B cell (primary cell): ENCODE data around the gene HES5. TPM values are rescaled to one million over a fixed set of nuclear protein-coding genes. Genes with fewer than 3 reads are reported as not detected.

Experiments
- ATAC-seq: fragments of 200-7000 bp; cut with Tn5 transposase; one replicate; pipeline ENCODE4 v1.10.0; 2021; ENCODE audit warnings: low read depth, mild to moderate bottlenecking, moderate number of reproducible peaks, moderate library complexity
- CTCF ChIA-PET: fragments of 350-600 bp; sonication (Branson Sonifier 250); formaldehyde crosslinking; loops from one replicate; lab custom pipeline; 2021; ENCODE audit warnings: antibody characterized with exemption, inconsistent platforms; lab: Charles Lee
- POLR2A ChIA-PET: fragments of 350-600 bp; sonication (Branson Sonifier 250); formaldehyde crosslinking; loops from one replicate; lab custom pipeline; 2021; ENCODE audit warnings: antibody characterized with exemption; lab: Charles Lee
- DNase-seq: peaks from one replicate; pipeline ENCODE4 v3.0.0; 2013
- H2AFZ ChIP-seq: 2 replicates; pipeline ENCODE4 v1.6.1; 2012; ENCODE audit warnings: mild to moderate bottlenecking, low read depth, low read length; ENCODE audit not compliant: insufficient read depth, poor library complexity, severe bottlenecking
- H3K27ac ChIP-seq, 2 donors: 1 replicate in 1 of 2; 2 replicates in 1 of 2; pipeline ENCODE4 v1.5.1; 2012 to 2013; ENCODE audit warnings: low read length in 2 of 2, mild to moderate bottlenecking in 2 of 2, moderate library complexity in 1 of 2
- H3K27me3 ChIP-seq, 4 experiments: fragments of 200-600 bp in 1 of 4; sonication (generic) in 1 of 4; replicated peaks in 1 of 4; 1 replicate in 2 of 4; 2 replicates in 2 of 4; pipeline versions ENCODE4 v1.6.1 to v1.7.0; 2013 to 2016; ENCODE audit warnings: low read length in 3 of 4, mild to moderate bottlenecking in 2 of 4, mixed read lengths in 1 of 4, moderate library complexity in 1 of 4; ENCODE audit not compliant: insufficient read depth in 4 of 4, control insufficient read depth in 3 of 4; ENCODE audit errors: control extremely low read depth in 1 of 4
- H3K36me3 ChIP-seq, 2 experiments: replicated peaks in 1 of 2; 1 replicate in 1 of 2; 2 replicates in 1 of 2; pipeline versions ENCODE4 v1.6.1 to v1.7.1; 2013; ENCODE audit warnings: low read length in 1 of 2; ENCODE audit not compliant: insufficient read depth in 2 of 2, control insufficient read depth in 1 of 2; ENCODE audit errors: control extremely low read depth in 1 of 2, extremely low read depth in 1 of 2
- H3K4me1 ChIP-seq, 2 donors: fragments of 200-600 bp in 1 of 2; sonication (generic) in 1 of 2; 1 replicate in 1 of 2; 2 replicates in 1 of 2; pipeline versions ENCODE4 v1.5.1 to v1.6.1; 2013 to 2017; ENCODE audit warnings: low read length in 2 of 2; ENCODE audit not compliant: control insufficient read depth in 2 of 2, insufficient read depth in 2 of 2
- H3K4me2 ChIP-seq: replicated peaks from 2 replicates; pipeline ENCODE3; 2012; ENCODE audit warnings: mild to moderate bottlenecking, low read depth, low read length; ENCODE audit not compliant: poor library complexity, severe bottlenecking
- H3K4me3 ChIP-seq, 5 experiments: fragments of 200-600 bp in 1 of 5; sonication (generic) in 1 of 5; 1 replicate in 3 of 5; 2 replicates in 2 of 5; pipeline versions ENCODE4 v1.5.1 to v1.7.0; 2011 to 2016; ENCODE audit warnings: low read length in 4 of 5, mild to moderate bottlenecking in 4 of 5, low read depth in 2 of 5, control low read depth in 1 of 5, moderate library complexity in 1 of 5; ENCODE audit not compliant: insufficient read depth in 1 of 5; ENCODE audit errors: control extremely low read depth in 1 of 5, extremely low read depth in 1 of 5
- H3K79me2 ChIP-seq: fragments of 200-600 bp; sonication (generic); one replicate; pipeline ENCODE4 v1.6.0; 2016; ENCODE audit warnings: low read length; ENCODE audit not compliant: control insufficient read depth, insufficient read depth
- H3K9ac ChIP-seq: fragments of 200-600 bp; sonication (generic); 2 replicates; pipeline ENCODE4 v1.6.1; 2017; ENCODE audit warnings: mild to moderate bottlenecking, low read length, moderate library complexity
- H3K9me3 ChIP-seq, 3 donors: one replicate each; pipeline versions ENCODE4 v1.6.1 to v1.7.1; 2013; ENCODE audit warnings: low read length in 2 of 3; ENCODE audit not compliant: control insufficient read depth in 2 of 3, insufficient read depth in 1 of 3; ENCODE audit errors: control extremely low read depth in 1 of 3
- H4K20me1 ChIP-seq: 2 replicates; pipeline ENCODE4 v1.6.0; 2012; ENCODE audit warnings: mild to moderate bottlenecking, low read length; ENCODE audit not compliant: insufficient read depth, control insufficient read depth, poor library complexity, severe bottlenecking
- H3K27ac Mint-ChIP-seq: one replicate; pipeline ENCODE4 v1.8.0; 2021; ENCODE audit warnings: mixed read lengths
- H3K27me3 Mint-ChIP-seq: one replicate; pipeline ENCODE4 v1.8.0; 2021; ENCODE audit warnings: mixed read lengths
- H3K4me1 Mint-ChIP-seq: one replicate; pipeline ENCODE4 v1.8.0; 2021; ENCODE audit warnings: mixed read lengths
- H3K4me3 Mint-ChIP-seq: one replicate; pipeline ENCODE4 v1.8.0; 2021; ENCODE audit warnings: mixed read lengths
- H3K9me3 Mint-ChIP-seq: one replicate; pipeline ENCODE4 v1.8.0; 2022; ENCODE audit warnings: mixed read lengths; ENCODE audit not compliant: insufficient read depth
- EZH2 ChIP-seq: IDR thresholded peaks from 2 replicates; pipeline ENCODE4 v1.6.1; 2012; ENCODE audit warnings: borderline replicate concordance, low read depth, mild to moderate bottlenecking, moderate library complexity, low read length; ENCODE audit not compliant: insufficient read depth, poor library complexity, severe bottlenecking
- WGBS: methylation state at CpG from one replicate; pipeline ENCODE4 v1.1.5; 2013; ENCODE audit warnings: missing lambda C conversion rate; ENCODE audit not compliant: insufficient coverage; 5-methylcytosine and 5-hydroxymethylcytosine counted together
- intact Hi-C: fragments of 100-400 bp; cut with micrococcal nuclease; formaldehyde crosslinking; loops from one replicate; pipeline ENCODE4 v1.10.0; 2022
- polyA plus RNA-seq: library from polyadenylated mRNA; depleted of rRNA; stranded (reverse); fragments of >200 nt; gene quantifications from 2 replicates; pipeline ENCODE4 v1.2.3, GENCODE V29; 2012
- total RNA-seq, 2 donors: library from RNA; stranded (reverse); fragments of 120-200 nt in 1 of 2; gene quantifications; 1 replicate in 1 of 2; 2 replicates in 1 of 2; pipeline versions ENCODE4 v1.2.3 to v1.2.4, GENCODE V29; 2013 to 2022
- TF ChIP-seq, protein P1 (sequence below): fragments of 200-600 bp; IDR thresholded peaks from one replicate; pipeline ENCODE4 v1.8.0; 2022; ENCODE audit warnings: antibody characterized with exemption, mild to moderate bottlenecking

The HES5 gene
- total and polyA plus RNA-seq, 2 donors (not counting 1 experiment from before 2014, with no cell fraction given), result not detected

DNA sequence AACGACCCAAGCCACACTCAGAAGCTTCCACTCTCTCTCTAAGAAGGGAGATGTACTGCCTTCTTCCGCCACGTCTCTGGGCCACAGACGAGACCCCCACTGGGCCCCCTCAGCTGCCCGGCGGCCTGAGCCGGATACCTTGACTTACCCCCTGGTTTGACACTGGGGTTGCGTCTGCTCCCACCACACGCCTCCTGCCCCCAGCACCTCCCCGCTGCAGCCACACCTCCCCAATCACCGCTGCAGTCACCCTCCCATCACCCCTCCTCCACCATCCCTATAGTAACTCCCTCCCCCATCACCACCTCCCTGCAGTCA is 14.3 kb downstream of the HES5 start:
- Mint-ChIP-seq H3K27ac (no peak overlapping the region), H3K4me1 (no peaks in the 10 kb centered on the region), H3K9me3 (no peaks in the 10 kb centered on the region), H3K27me3 (no peaks in the 10 kb centered on the region), H3K4me3 (no peak overlapping the region)
- ChIA-PET POLR2A (no interaction called here), CTCF (no interaction called here)
- H4K20me1 ChIP-seq, result peaks cover 79% of the 10 kb centered on the region
- H2AFZ ChIP-seq, result no peak overlapping the region
- H3K9ac ChIP-seq, result no peak overlapping the region
- H3K9me3 ChIP-seq, result no peaks in the 10 kb centered on the region
- no peaks in the 10 kb centered on the region for H3K4me1 ChIP-seq
- H3K27me3 ChIP-seq, result no peaks in the 10 kb centered on the region
- peaks cover 26% of the 10 kb centered on the region for H3K79me2 ChIP-seq
- H3K4me3 ChIP-seq, result no peak overlapping the region
- TF ChIP-seq, protein P1, sequence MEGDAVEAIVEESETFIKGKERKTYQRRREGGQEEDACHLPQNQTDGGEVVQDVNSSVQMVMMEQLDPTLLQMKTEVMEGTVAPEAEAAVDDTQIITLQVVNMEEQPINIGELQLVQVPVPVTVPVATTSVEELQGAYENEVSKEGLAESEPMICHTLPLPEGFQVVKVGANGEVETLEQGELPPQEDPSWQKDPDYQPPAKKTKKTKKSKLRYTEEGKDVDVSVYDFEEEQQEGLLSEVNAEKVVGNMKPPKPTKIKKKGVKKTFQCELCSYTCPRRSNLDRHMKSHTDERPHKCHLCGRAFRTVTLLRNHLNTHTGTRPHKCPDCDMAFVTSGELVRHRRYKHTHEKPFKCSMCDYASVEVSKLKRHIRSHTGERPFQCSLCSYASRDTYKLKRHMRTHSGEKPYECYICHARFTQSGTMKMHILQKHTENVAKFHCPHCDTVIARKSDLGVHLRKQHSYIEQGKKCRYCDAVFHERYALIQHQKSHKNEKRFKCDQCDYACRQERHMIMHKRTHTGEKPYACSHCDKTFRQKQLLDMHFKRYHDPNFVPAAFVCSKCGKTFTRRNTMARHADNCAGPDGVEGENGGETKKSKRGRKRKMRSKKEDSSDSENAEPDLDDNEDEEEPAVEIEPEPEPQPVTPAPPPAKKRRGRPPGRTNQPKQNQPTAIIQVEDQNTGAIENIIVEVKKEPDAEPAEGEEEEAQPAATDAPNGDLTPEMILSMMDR, result no peak
- TF ChIP-seq EZH2, result no peak
- DNase-seq (no peak), ATAC-seq (no peak)
- no peak overlapping the region for H3K4me2 ChIP-seq
- WGBS, result 98% methylated on average over 10 of the region's 11 CpGs
- H3K36me3 ChIP-seq, result peaks cover 0 to 86% of the 10 kb centered on the region in 2 experiments
- intact Hi-C loops, result no loop called here
- H3K27ac ChIP-seq, result no peak overlapping the region

DNA sequence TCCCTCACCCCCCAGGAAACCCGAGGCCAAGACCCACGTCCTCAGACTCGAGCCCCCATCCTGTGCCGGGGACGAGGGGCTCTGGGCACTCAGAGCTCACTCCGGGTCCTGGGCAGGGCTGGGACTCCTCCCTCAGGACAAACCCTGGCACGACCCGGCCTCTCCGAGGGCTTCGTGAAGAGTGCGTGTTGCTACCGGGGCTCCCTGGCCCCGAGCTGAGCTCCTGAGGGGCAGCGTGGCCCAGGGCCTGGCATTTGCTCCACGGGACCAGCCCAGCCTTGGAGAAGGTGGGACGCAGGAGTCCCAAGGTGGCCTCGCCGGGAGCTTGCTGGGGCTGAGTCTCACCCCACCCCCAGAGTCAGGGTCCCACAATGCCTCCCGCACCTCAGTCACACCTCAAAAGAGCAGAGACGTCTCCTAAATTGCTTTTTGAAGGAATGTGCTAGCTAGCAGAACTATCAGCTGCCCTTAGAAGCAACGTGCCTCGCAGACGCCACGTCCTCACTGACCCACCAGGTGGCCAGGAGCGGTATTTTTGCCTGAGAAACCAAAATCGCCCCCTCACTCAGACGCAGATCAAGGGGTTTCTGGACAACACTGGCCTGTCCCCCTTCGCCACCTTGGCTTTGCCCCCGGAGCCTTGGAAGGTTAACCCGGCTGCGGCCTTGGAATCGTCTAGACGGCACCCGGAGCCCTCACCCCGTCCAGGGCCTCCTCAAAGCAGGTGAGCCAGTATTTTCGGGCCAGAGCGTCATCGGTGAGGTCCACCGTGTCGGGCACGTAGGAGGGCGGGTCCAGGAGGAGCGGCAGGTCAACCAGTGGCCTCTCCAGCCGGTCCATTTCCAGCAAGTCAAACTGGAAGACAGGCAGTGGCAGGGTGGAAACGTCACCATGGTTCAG is 14.9 kb downstream of the HES5 start:
- Histone ChIP-seq H3K9ac (no peak overlapping the region), H3K79me2 (peaks cover 23% of the 10 kb centered on the region), H3K9me3 (no peaks in the 10 kb centered on the region), H2AFZ (no peak overlapping the region), H3K27me3 (no peaks in the 10 kb centered on the region), H4K20me1 (peaks cover 75% of the 10 kb centered on the region), H3K4me3 (no peak overlapping the region), H3K4me1 (no peaks in the 10 kb centered on the region), H3K4me2 (no peak overlapping the region), H3K27ac (no peak overlapping the region), H3K36me3 (peaks cover 0 to 88% of the 10 kb centered on the region in 2 experiments)
- no peaks in the 10 kb centered on the region for H3K27me3 Mint-ChIP-seq
- intact Hi-C loops, result no loop called here
- no peaks in the 10 kb centered on the region for H3K4me1 Mint-ChIP-seq
- no peak for DNase-seq
- no peak for ATAC-seq
- no peak overlapping the region for H3K27ac Mint-ChIP-seq
- H3K9me3 Mint-ChIP-seq, result no peaks in the 10 kb centered on the region
- WGBS, result 96% methylated on average over 42 of the region's 45 CpGs
- TF ChIP-seq, protein P1, result no peak
- TF ChIP-seq EZH2, result no peak
- POLR2A ChIA-PET, result no interaction called here
- no peak overlapping the region for H3K4me3 Mint-ChIP-seq
- CTCF ChIA-PET, result interaction anchor here (1.9 kb wide), 1 partner anchor 102 kb away, joined by 3 read pairs; the partner anchor contains the start of gene PEX10
